GM12891 (cell line): ENCODE measurements around the gene PCSK1.

Experiments
- POLR2A ChIP-seq: IDR thresholded peaks from 2 replicates; pipeline ENCODE4 v1.6.1; 2011; ENCODE audit warnings: low read depth, low read length, control low read depth
- POLR2AphosphoS5 ChIP-seq: IDR thresholded peaks from 2 replicates; pipeline ENCODE4 v1.6.1; 2011; ENCODE audit warnings: low read depth, low read length, control low read depth
- TAF1 ChIP-seq: IDR thresholded peaks from 2 replicates; pipeline ENCODE4 v1.6.1; 2011; ENCODE audit warnings: low read depth, low read length, control low read depth

DNA sequence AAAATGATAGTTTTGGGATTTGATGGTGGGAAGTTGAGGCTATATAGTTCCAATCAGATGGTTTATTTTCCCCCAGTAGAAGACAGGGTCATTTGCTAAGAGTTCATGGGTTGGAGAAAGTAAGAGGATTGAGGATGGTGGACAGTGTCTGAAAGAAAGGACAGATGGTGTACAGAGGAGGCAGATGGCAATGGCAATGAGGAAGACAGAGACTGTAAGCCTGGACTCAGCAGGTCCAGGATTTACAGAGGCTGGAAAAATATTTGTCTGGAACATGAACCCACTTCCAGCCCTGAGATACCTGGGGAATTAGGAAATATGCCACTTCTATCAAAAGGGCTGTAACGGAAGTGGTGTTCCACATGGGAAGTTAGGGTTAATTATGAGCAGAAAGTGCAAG lies 84.5 kb downstream of the PCSK1 start:
- TF ChIP-seq POLR2A (no peak), POLR2AphosphoS5 (no peak), TAF1 (no peak)
